K562 (cell line): Measurements from ENCODE around the gene ARHGEF4.

Experiments used
- HDAC1 ChIP-seq, 2 experiments: fragments of 450-650 bp; IDR thresholded peaks; 2 replicates each; pipeline ENCODE4 v1.6.1; 2016 to 2017; ENCODE audit warnings: inconsistent platforms in 1 of 2, mild to moderate bottlenecking in 1 of 2, moderate library complexity in 1 of 2
- TF ChIP-seq, protein P1 (sequence below): fragments of 250-450 bp; sonication (Bioruptor Pico); IDR thresholded peaks from 2 replicates; pipeline ENCODE4 v1.9.0; 2021; ENCODE audit warnings: mild to moderate bottlenecking, inconsistent platforms
- TF ChIP-seq, protein P2 (sequence below): fragments of 450-650 bp; IDR thresholded peaks from 2 replicates; pipeline ENCODE4 v1.6.1; 2018; ENCODE audit not compliant: partially characterized antibody
- TF ChIP-seq, protein P3 (sequence below): sonication (generic); formaldehyde crosslinking; IDR thresholded peaks from 2 replicates; pipeline ENCODE4 v1.8.0; 2022; ENCODE audit warnings: missing genetic modification reagents, mild to moderate bottlenecking, moderate library complexity, borderline replicate concordance
- TF ChIP-seq, protein P4 (sequence below): fragments of 450-650 bp; IDR thresholded peaks from 2 replicates; pipeline ENCODE4 v1.6.1; 2016; ENCODE audit warnings: missing biosample characterization, missing genetic modification characterization

DNA sequence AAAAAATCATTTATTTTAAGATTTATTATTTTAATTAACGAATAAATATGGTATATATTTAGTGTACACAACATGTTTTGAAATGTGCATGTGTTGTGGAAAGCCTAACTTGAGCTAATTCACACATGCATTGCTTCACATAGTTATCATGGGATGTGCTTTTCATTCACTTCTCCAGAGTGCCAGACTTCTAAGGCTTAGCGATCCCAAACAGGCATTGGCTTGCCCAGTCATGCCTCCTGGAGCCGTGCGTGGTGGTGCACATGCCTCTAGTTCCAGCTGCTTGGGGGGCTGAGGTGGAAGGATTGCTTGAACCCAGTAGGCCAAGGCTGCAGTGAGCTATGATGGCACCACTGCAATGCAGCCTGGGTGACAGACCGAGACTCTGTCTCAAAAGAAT, 40.5 kb downstream of the ARHGEF4 start:
- TF ChIP-seq, protein P1, sequence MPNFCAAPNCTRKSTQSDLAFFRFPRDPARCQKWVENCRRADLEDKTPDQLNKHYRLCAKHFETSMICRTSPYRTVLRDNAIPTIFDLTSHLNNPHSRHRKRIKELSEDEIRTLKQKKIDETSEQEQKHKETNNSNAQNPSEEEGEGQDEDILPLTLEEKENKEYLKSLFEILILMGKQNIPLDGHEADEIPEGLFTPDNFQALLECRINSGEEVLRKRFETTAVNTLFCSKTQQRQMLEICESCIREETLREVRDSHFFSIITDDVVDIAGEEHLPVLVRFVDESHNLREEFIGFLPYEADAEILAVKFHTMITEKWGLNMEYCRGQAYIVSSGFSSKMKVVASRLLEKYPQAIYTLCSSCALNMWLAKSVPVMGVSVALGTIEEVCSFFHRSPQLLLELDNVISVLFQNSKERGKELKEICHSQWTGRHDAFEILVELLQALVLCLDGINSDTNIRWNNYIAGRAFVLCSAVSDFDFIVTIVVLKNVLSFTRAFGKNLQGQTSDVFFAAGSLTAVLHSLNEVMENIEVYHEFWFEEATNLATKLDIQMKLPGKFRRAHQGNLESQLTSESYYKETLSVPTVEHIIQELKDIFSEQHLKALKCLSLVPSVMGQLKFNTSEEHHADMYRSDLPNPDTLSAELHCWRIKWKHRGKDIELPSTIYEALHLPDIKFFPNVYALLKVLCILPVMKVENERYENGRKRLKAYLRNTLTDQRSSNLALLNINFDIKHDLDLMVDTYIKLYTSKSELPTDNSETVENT (CRISPR knock-in tag), result no peak
- no peak for TF ChIP-seq HDAC1 (IDR thresholded peaks at IDR 0.05)
- TF ChIP-seq, protein P2, sequence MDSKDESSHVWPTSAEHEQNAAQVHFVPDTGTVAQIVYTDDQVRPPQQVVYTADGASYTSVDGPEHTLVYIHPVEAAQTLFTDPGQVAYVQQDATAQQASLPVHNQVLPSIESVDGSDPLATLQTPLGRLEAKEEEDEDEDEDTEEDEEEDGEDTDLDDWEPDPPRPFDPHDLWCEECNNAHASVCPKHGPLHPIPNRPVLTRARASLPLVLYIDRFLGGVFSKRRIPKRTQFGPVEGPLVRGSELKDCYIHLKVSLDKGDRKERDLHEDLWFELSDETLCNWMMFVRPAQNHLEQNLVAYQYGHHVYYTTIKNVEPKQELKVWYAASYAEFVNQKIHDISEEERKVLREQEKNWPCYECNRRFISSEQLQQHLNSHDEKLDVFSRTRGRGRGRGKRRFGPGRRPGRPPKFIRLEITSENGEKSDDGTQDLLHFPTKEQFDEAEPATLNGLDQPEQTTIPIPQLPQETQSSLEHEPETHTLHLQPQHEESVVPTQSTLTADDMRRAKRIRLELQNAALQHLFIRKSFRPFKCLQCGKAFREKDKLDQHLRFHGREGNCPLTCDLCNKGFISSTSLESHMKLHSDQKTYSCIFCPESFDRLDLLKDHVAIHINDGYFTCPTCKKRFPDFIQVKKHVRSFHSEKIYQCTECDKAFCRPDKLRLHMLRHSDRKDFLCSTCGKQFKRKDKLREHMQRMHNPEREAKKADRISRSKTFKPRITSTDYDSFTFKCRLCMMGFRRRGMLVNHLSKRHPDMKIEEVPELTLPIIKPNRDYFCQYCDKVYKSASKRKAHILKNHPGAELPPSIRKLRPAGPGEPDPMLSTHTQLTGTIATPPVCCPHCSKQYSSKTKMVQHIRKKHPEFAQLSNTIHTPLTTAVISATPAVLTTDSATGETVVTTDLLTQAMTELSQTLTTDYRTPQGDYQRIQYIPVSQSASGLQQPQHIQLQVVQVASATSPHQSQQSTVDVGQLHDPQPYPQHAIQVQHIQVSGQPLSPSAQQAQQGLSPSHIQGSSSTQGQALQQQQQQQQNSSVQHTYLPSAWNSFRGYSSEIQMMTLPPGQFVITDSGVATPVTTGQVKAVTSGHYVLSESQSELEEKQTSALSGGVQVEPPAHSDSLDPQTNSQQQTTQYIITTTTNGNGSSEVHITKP, result no peak
- TF ChIP-seq, protein P3, sequence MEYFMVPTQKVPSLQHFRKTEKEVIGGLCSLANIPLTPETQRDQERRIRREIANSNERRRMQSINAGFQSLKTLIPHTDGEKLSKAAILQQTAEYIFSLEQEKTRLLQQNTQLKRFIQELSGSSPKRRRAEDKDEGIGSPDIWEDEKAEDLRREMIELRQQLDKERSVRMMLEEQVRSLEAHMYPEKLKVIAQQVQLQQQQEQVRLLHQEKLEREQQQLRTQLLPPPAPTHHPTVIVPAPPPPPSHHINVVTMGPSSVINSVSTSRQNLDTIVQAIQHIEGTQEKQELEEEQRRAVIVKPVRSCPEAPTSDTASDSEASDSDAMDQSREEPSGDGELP (CRISPR knock-in tag), result no peak
- TF ChIP-seq, protein P4, sequence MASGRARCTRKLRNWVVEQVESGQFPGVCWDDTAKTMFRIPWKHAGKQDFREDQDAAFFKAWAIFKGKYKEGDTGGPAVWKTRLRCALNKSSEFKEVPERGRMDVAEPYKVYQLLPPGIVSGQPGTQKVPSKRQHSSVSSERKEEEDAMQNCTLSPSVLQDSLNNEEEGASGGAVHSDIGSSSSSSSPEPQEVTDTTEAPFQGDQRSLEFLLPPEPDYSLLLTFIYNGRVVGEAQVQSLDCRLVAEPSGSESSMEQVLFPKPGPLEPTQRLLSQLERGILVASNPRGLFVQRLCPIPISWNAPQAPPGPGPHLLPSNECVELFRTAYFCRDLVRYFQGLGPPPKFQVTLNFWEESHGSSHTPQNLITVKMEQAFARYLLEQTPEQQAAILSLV, result no peak
